GM04504 (cell line): ENCODE data around the gene WDR27.
"Not testable (repeated sequence)": the region's sequence is repeated elsewhere in the genome, so short reads cannot be mapped to it uniquely, and the experiment has no call there.

Source experiments
- DNase-seq: peaks from one replicate; pipeline ENCODE4 v3.0.0-alpha.2; 2012; ENCODE audit warnings: low read depth

WDR27 gene

GRCh38 chr6:169661391-169661756, 40.5 kb downstream of the WDR27 start:
- no peak for DNase-seq

- no peak for DNase-seq
Measured at GRCh38 chr6:169660751-169661390, 41.0 kb downstream of the WDR27 start.

- DNase-seq: no peak
Measured at GRCh38 chr6:169659820-169660610, 41.8 kb downstream of the WDR27 start.

GRCh38 chr6:169657284-169657610, 44.6 kb downstream of the WDR27 start:
- no peak for DNase-seq

- no peak for DNase-seq
Measured at GRCh38 chr6:169656546-169657283, 45.1 kb downstream of the WDR27 start.

- peak; percentile 50 for DNase-seq
Measured at GRCh38 chr6:169654598-169655391, 47.0 kb downstream of the WDR27 start.

GRCh38 chr6:169653691-169654090, 48.1 kb downstream of the WDR27 start:
- DNase-seq: no peak

- DNase-seq: no peak
Measured at GRCh38 chr6:169652896-169653295, 48.9 kb downstream of the WDR27 start.

GRCh38 chr6:169651498-169651897, 50.3 kb downstream of the WDR27 start:
- DNase-seq: no peak

- DNase-seq: no peak
Measured at GRCh38 chr6:169650959-169651292, 50.9 kb downstream of the WDR27 start.

GRCh38 chr6:169650241-169650958, 51.4 kb downstream of the WDR27 start:
- no peak for DNase-seq

- DNase-seq: no peak
Measured at GRCh38 chr6:169648617-169649016, 53.2 kb downstream of the WDR27 start.

GRCh38 chr6:169648092-169648491, 53.7 kb downstream of the WDR27 start:
- no peak for DNase-seq

GRCh38 chr6:169647637-169648036, 54.2 kb downstream of the WDR27 start:
- no peak for DNase-seq

- no peak for DNase-seq
Measured at GRCh38 chr6:169646906-169647567, 54.8 kb downstream of the WDR27 start.

- not testable (repeated sequence) for DNase-seq
Measured at GRCh38 chr6:169645459-169645858, 56.4 kb downstream of the WDR27 start.

- no peak for DNase-seq
Measured at GRCh38 chr6:169643521-169643920, 58.3 kb downstream of the WDR27 start.

- DNase-seq: no peak
Measured at GRCh38 chr6:169642455-169642854, 59.4 kb downstream of the WDR27 start.

GRCh38 chr6:169641461-169642085, 60.3 kb downstream of the WDR27 start:
- DNase-seq: no peak

- no peak for DNase-seq
Measured at GRCh38 chr6:169640983-169641382, 60.8 kb downstream of the WDR27 start.

GRCh38 chr6:169640351-169640852, 61.4 kb downstream of the WDR27 start:
- DNase-seq: no peak
